ENCODE data around the gene CDC25B. TPM values are rescaled to one million over a fixed set of nuclear protein-coding genes. Genes with fewer than 3 reads are reported as not detected.

CDC25B gene
- total and polyA plus RNA-seq, 4 experiments from 2014 or later: 25.9 to 420 (median 233) TPM

GRCh38 chr20:3804781-3805180 lies 8.7 kb downstream of the CDC25B start:
- CTCF ChIA-PET (ENCODE audit: partially characterized antibody): no interaction called here
- Histone ChIP-seq H3K4me3 (ENCODE audit: low read length in 2 of 2) (no peak overlapping the region), H3K9me3 (ENCODE audit: control insufficient read depth in 1 of 2, low read length in 2 of 2) (no peaks in the 10 kb centered on the region), H3K27me3 (ENCODE audit: insufficient read depth, low read length) (no peaks in the 10 kb centered on the region), H3K4me1 (ENCODE audit: insufficient read depth, low read length) (peaks cover 93% of the 10 kb centered on the region), H3K27ac (ENCODE audit: low read depth, low read length) (no peak overlapping the region), H3K36me3 (ENCODE audit: insufficient read depth, low read length) (peaks cover 62% of the 10 kb centered on the region)
- no peaks in the 10 kb centered on the region for H3K27me3 Mint-ChIP-seq
- no peaks in the 10 kb centered on the region for H3K9me3 Mint-ChIP-seq
- intact Hi-C loops (cut with micrococcal nuclease): no loop called here
- H3K4me1 Mint-ChIP-seq: peaks cover 42 to 86% (median 61%) of the 10 kb centered on the region in 4 donors
- DNase-seq: no peak
- peak overlapping the region in 1 of 8 donors; percentile 20 for H3K4me3 Mint-ChIP-seq
- POLR2A ChIA-PET (ENCODE audit: partially characterized antibody): interaction anchor here (0.6 to 1.6 kb wide), 2 partner anchors 9 to 277 kb away, joined by 3 to 10 read pairs; no protein-coding TSS in a partner anchor
- peak overlapping the region in 5 of 7 donors; percentile 72 to 87 (median 85) for H3K27ac Mint-ChIP-seq
- H3K36me3 Mint-ChIP-seq: peaks cover 63 to 66% of the 10 kb centered on the region in 2 donors

- Histone ChIP-seq H3K9me3 (ENCODE audit: control insufficient read depth in 1 of 2, low read length in 2 of 2) (no peaks in the 10 kb centered on the region), H3K27ac (ENCODE audit: low read depth, low read length) (peak overlapping the region; percentile 46), H3K27me3 (ENCODE audit: insufficient read depth, low read length) (no peaks in the 10 kb centered on the region), H3K36me3 (ENCODE audit: insufficient read depth, low read length) (peaks cover 27% of the 10 kb centered on the region), H3K4me1 (ENCODE audit: insufficient read depth, low read length) (peaks cover 92% of the 10 kb centered on the region), H3K4me3 (ENCODE audit: low read length in 2 of 2) (no peak overlapping the region)
- intact Hi-C loops (cut with micrococcal nuclease): no loop called here
- peaks cover 31 to 33% of the 10 kb centered on the region in 2 donors for H3K36me3 Mint-ChIP-seq
- no peaks in the 10 kb centered on the region for H3K9me3 Mint-ChIP-seq
- peak overlapping the region in 5 of 7 donors; percentile 46 to 87 (median 62) for H3K27ac Mint-ChIP-seq
- CTCF ChIA-PET (ENCODE audit: partially characterized antibody): interaction anchor here (5.3 kb wide), 1 partner anchor 13 kb away, joined by 36 read pairs; the partner anchor contains the start of gene CDC25B
- POLR2A ChIA-PET (ENCODE audit: partially characterized antibody): no interaction called here
- no peak overlapping the region for H3K4me3 Mint-ChIP-seq
- peaks cover 56 to 84% (median 67%) of the 10 kb centered on the region in 4 donors for H3K4me1 Mint-ChIP-seq
- H3K27me3 Mint-ChIP-seq: no peaks in the 10 kb centered on the region
- DNase-seq: no peak
Measured at GRCh38 chr20:3808544-3808943, 12.4 kb downstream of the CDC25B start.

GRCh38 chr20:3811467-3812258 lies 15.6 kb downstream of the CDC25B start:
- Mint-ChIP-seq H3K9me3 (no peaks in the 10 kb centered on the region), H3K27me3 (no peaks in the 10 kb centered on the region), H3K4me1 (peaks cover 53 to 83% (median 69%) of the 10 kb centered on the region in 4 donors), H3K4me3 (peak overlapping the region; percentile 83 to 94 (median 89)), H3K36me3 (peaks cover 6% of the 10 kb centered on the region in 2 donors), H3K27ac (peak overlapping the region; percentile 97 to 100 (median 99))
- Histone ChIP-seq H3K27me3 (ENCODE audit: insufficient read depth, low read length) (no peaks in the 10 kb centered on the region), H3K9me3 (ENCODE audit: control insufficient read depth in 1 of 2, low read length in 2 of 2) (no peaks in the 10 kb centered on the region), H3K36me3 (ENCODE audit: insufficient read depth, low read length) (no peaks in the 10 kb centered on the region), H3K4me1 (ENCODE audit: insufficient read depth, low read length) (peaks cover 90% of the 10 kb centered on the region), H3K4me3 (ENCODE audit: low read length in 2 of 2) (peak overlapping the region in 1 of 2 donors; percentile 54), H3K27ac (ENCODE audit: low read depth, low read length) (peak overlapping the region; percentile 89)
- peak; percentile 92 to 97 (median 94) for DNase-seq
- CTCF ChIA-PET (ENCODE audit: partially characterized antibody): interaction anchor here (0.7 to 5.3 kb wide), 4 partner anchors 16 to 510 kb away, joined by 3 to 36 read pairs (median 6); partner anchors contain the start of gene CDC25B
- intact Hi-C loops (cut with micrococcal nuclease): loop anchor here (1.0 to 5.0 kb wide), 4 partner anchors 9 to 764 kb away; partner anchors contain the start of genes ADISSP, AP5S1, CDC25B and MRPS26
- POLR2A ChIA-PET (ENCODE audit: partially characterized antibody): interaction anchor here (0.6 to 7.0 kb wide), 8 partner anchors 13 to 228 kb away, joined by 3 to 97 read pairs (median 4); partner anchors contain the start of genes ADISSP and CENPB

- Histone ChIP-seq H3K9me3 (ENCODE audit: control insufficient read depth in 1 of 2, low read length in 2 of 2) (no peaks in the 10 kb centered on the region), H3K4me3 (ENCODE audit: low read length in 2 of 2) (peak overlapping the region in 1 of 2 donors; percentile 54), H3K27ac (ENCODE audit: low read depth, low read length) (peak overlapping the region; percentile 89), H3K36me3 (ENCODE audit: insufficient read depth, low read length) (no peaks in the 10 kb centered on the region), H3K27me3 (ENCODE audit: insufficient read depth, low read length) (no peaks in the 10 kb centered on the region), H3K4me1 (ENCODE audit: insufficient read depth, low read length) (peaks cover 88% of the 10 kb centered on the region)
- peak overlapping the region; percentile 97 to 100 (median 99) for H3K27ac Mint-ChIP-seq
- H3K27me3 Mint-ChIP-seq: no peaks in the 10 kb centered on the region
- no peak for DNase-seq
- intact Hi-C loops (cut with micrococcal nuclease): loop anchor here (5.0 kb wide), 1 partner anchor 765 kb away; the partner anchor contains the start of gene MRPS26
- H3K4me3 Mint-ChIP-seq: peak overlapping the region in 7 of 8 donors; percentile 83 to 94 (median 89)
- peaks cover 49 to 83% (median 67%) of the 10 kb centered on the region in 4 donors for H3K4me1 Mint-ChIP-seq
- H3K9me3 Mint-ChIP-seq: no peaks in the 10 kb centered on the region
- CTCF ChIA-PET (ENCODE audit: partially characterized antibody): interaction anchor here (0.7 to 5.3 kb wide), 4 partner anchors 11 to 44 kb away, joined by 4 to 36 read pairs (median 6); partner anchors contain the start of gene CDC25B
- H3K36me3 Mint-ChIP-seq: no peaks in the 10 kb centered on the region
- POLR2A ChIA-PET (ENCODE audit: partially characterized antibody): interaction anchor here (1.4 to 7.0 kb wide), 5 partner anchors 12 to 227 kb away, joined by 4 to 97 read pairs (median 5); partner anchors contain the start of genes ADISSP and CENPB
Measured at GRCh38 chr20:3812259-3812681, 16.2 kb downstream of the CDC25B start.

- no peaks in the 10 kb centered on the region for H3K9me3 ChIP-seq (ENCODE audit: control insufficient read depth in 1 of 2, low read length in 2 of 2)
- peaks cover 85% of the 10 kb centered on the region for H3K4me1 ChIP-seq (ENCODE audit: insufficient read depth, low read length)
- no peak overlapping the region for H3K4me3 ChIP-seq (ENCODE audit: low read length in 2 of 2)
- no peaks in the 10 kb centered on the region for H3K27me3 Mint-ChIP-seq
- ChIA-PET POLR2A (ENCODE audit: partially characterized antibody) (interaction anchor here (0.5 to 7.0 kb wide), 7 partner anchors 8 to 47 kb away, joined by 4 to 97 read pairs (median 5); partner anchors contain the start of genes ADISSP and CENPB), CTCF (ENCODE audit: partially characterized antibody) (interaction anchor here (1.1 to 5.3 kb wide), 5 partner anchors 12 to 44 kb away, joined by 4 to 36 read pairs (median 4); partner anchors contain the start of gene CDC25B)
- H3K36me3 ChIP-seq (ENCODE audit: insufficient read depth, low read length): no peaks in the 10 kb centered on the region
- peak overlapping the region in 7 of 8 donors; percentile 47 to 94 (median 70) for H3K4me3 Mint-ChIP-seq
- peak overlapping the region; percentile 89 for H3K27ac ChIP-seq (ENCODE audit: low read depth, low read length)
- H3K27ac Mint-ChIP-seq: peak overlapping the region; percentile 94 to 100 (median 98)
- intact Hi-C loops (cut with micrococcal nuclease): loop anchor here (5.0 kb wide), 1 partner anchor 766 kb away; the partner anchor contains the start of gene MRPS26
- H3K9me3 Mint-ChIP-seq: no peaks in the 10 kb centered on the region
- H3K36me3 Mint-ChIP-seq: no peaks in the 10 kb centered on the region
- H3K4me1 Mint-ChIP-seq: peaks cover 49 to 83% (median 66%) of the 10 kb centered on the region in 4 donors
- no peaks in the 10 kb centered on the region for H3K27me3 ChIP-seq (ENCODE audit: insufficient read depth, low read length)
- DNase-seq: no peak
Measured at GRCh38 chr20:3812975-3813847, 17.1 kb downstream of the CDC25B start.

- Histone ChIP-seq H3K27me3 (ENCODE audit: insufficient read depth, low read length) (no peaks in the 10 kb centered on the region), H3K9me3 (ENCODE audit: control insufficient read depth in 1 of 2, low read length in 2 of 2) (no peaks in the 10 kb centered on the region), H3K27ac (ENCODE audit: low read depth, low read length) (peak overlapping the region; percentile 89), H3K4me3 (ENCODE audit: low read length in 2 of 2) (no peak overlapping the region), H3K36me3 (ENCODE audit: insufficient read depth, low read length) (no peaks in the 10 kb centered on the region), H3K4me1 (ENCODE audit: insufficient read depth, low read length) (peaks cover 85% of the 10 kb centered on the region)
- ChIA-PET POLR2A (ENCODE audit: partially characterized antibody) (interaction anchor here (0.9 to 7.0 kb wide), 6 partner anchors 9 to 177 kb away, joined by 3 to 97 read pairs (median 6); partner anchors contain the start of genes ADISSP and CENPB), CTCF (ENCODE audit: partially characterized antibody) (interaction anchor here (1.2 to 5.3 kb wide), 3 partner anchors 14 to 45 kb away, joined by 4 to 36 read pairs (median 4); partner anchors contain the start of gene CDC25B)
- Mint-ChIP-seq H3K36me3 (no peaks in the 10 kb centered on the region), H3K4me1 (peaks cover 53 to 86% (median 70%) of the 10 kb centered on the region in 4 donors), H3K27ac (peak overlapping the region; percentile 94 to 100 (median 98)), H3K9me3 (no peaks in the 10 kb centered on the region), H3K27me3 (no peaks in the 10 kb centered on the region), H3K4me3 (peak overlapping the region in 7 of 8 donors; percentile 47 to 94 (median 70))
- intact Hi-C loops (cut with micrococcal nuclease): loop anchor here (5.0 kb wide), 1 partner anchor 767 kb away; the partner anchor contains the start of gene MRPS26
- peak in 4 of 5 donors; percentile 38 to 68 (median 48) for DNase-seq
Measured at GRCh38 chr20:3813848-3814581, 17.9 kb downstream of the CDC25B start.

All from CD4-positive, alpha-beta memory T cell (primary cell).